ENCODE results near the gene CCDC17. TPM values are rescaled to one million over a fixed set of nuclear protein-coding genes. Genes with fewer than 3 reads are reported as not detected.

The CCDC17 gene
- total RNA-seq, 2 donors from 2014 or later, result 1.3 to 3.8 TPM

DNA sequence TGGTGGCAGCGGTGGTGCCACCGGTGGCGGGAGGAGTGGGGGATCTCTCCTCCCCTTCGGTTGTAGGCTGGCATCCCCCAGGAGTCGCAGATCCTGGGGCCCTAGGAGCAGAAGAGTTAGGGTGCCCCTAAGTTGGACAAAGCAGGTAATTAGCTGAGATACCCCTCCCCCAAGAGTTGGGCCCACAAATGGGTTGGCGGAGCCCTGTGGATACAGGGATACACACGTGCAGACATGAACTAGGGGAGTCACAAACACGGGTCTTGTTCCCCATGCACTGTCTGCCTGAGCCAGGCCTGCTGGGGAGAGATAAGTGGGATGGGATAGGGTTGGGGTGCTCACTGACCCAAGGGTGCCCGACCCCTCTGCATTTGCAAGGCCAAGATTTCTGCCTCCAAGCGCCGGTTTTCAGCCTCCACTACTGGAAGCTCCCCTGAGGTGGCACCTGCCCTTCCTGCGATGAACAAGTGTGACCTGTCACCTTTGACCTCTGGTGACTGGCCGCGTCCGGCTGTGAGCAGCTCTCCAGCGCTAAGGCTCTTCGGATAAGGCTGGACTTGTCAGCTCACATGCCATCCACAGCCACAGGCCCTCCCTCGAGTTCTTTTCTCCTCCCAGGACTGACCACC lies 1.8 kb downstream of the CCDC17 start:
- Histone ChIP-seq H3K27me3 (replicated peaks; ENCODE audit: insufficient read depth) (no peaks in the 10 kb centered on the region), H3K4me3 (no peak overlapping the region), H3K27ac (peak overlapping the region in 1 of 2 donors; percentile 63), H3K36me3 (peaks cover 4 to 5% of the 10 kb centered on the region in 2 donors), H3K9me3 (no peaks in the 10 kb centered on the region), H3K4me1 (replicated peaks) (no peaks in the 10 kb centered on the region)
- no peak for TF ChIP-seq POLR2A (IDR thresholded peaks at IDR 0.05)
- no peak for TF ChIP-seq POLR2AphosphoS5 (IDR thresholded peaks at IDR 0.05)
- TF ChIP-seq, protein P1, sequence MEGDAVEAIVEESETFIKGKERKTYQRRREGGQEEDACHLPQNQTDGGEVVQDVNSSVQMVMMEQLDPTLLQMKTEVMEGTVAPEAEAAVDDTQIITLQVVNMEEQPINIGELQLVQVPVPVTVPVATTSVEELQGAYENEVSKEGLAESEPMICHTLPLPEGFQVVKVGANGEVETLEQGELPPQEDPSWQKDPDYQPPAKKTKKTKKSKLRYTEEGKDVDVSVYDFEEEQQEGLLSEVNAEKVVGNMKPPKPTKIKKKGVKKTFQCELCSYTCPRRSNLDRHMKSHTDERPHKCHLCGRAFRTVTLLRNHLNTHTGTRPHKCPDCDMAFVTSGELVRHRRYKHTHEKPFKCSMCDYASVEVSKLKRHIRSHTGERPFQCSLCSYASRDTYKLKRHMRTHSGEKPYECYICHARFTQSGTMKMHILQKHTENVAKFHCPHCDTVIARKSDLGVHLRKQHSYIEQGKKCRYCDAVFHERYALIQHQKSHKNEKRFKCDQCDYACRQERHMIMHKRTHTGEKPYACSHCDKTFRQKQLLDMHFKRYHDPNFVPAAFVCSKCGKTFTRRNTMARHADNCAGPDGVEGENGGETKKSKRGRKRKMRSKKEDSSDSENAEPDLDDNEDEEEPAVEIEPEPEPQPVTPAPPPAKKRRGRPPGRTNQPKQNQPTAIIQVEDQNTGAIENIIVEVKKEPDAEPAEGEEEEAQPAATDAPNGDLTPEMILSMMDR (IDR thresholded peaks at IDR 0.05), result no peak
- no peak for DNase-seq (ENCODE audit: low spot score)
- intact Hi-C loops (cut with DNase I), result no loop called here
- WGBS, result 68% methylated on average over 18 of the region's 18 CpGs

GRCh38 chr1:45621501-45621836 lies 2.4 kb downstream of the CCDC17 start:
- DNase-seq (ENCODE audit: low spot score), result no peak
- 51% methylated on average over 3 of the region's 3 CpGs for WGBS

DNA sequence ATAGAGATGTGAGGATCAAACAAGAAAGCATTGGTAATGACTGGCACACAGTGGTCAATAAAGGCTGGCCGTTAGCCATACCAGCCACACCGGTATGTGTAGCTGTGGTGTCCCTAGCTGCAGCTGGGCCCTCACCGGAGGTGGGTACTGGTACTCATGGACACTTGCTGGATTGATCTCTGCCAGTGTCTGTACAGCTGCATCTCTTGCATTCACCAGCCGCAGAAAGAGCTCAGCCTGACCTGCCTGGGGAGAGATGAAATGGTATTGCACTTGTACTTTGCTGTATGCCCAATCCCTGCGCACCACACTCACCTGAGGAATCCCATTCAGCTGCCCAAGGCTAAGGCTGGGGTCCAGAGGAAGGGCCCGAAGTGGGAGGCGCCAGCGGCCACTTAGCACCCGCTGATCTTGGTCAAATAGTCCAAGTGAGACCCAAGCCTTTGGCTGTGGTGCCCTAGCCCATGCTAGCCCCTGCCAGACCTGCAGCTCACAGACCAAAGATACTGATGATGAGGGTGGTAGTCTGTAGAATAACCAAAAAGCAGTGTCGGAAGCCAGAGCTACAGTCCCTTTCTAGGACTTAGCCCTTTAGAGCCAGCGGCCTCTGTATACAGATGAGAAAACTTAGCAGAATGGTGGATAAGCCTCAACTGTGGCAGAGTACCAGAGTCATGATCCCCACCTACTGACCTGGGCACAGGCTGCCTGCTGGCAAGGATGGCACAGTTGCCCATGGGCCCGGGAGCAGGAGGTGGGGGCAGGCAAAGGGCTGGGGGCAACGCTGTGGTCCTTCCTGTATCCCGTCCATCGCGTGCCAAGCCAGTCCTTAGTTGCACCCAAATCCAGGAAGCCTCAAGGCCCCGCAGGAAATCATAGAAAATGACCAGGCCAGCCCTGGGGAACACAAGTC lies 3.0 kb downstream of the CCDC17 start:
- TF ChIP-seq, protein P1 (IDR thresholded peaks at IDR 0.05), result no peak
- Histone ChIP-seq H3K27ac (peak overlapping the region; percentile 30 to 63), H3K4me3 (no peak overlapping the region), H3K9me3 (no peaks in the 10 kb centered on the region), H3K4me1 (replicated peaks) (no peaks in the 10 kb centered on the region), H3K36me3 (peaks cover 7 to 16% of the 10 kb centered on the region in 2 donors), H3K27me3 (replicated peaks; ENCODE audit: insufficient read depth) (no peaks in the 10 kb centered on the region)
- intact Hi-C loops (cut with DNase I), result no loop called here
- DNase-seq (ENCODE audit: low spot score), result no peak
- 89% methylated on average over 17 of the region's 17 CpGs for WGBS

More at GRCh38 chr1:45621501-45621836, 2.4 kb downstream of the CCDC17 start:
- Histone ChIP-seq H3K4me1 (replicated peaks) (no peaks in the 10 kb centered on the region), H3K36me3 (peaks cover 4 to 10% of the 10 kb centered on the region in 2 donors), H3K9me3 (no peaks in the 10 kb centered on the region), H3K4me3 (no peak overlapping the region), H3K27me3 (replicated peaks; ENCODE audit: insufficient read depth) (no peaks in the 10 kb centered on the region), H3K27ac (peak overlapping the region in 1 of 2 donors; percentile 63)
- intact Hi-C loops (cut with DNase I), result no loop called here
- TF ChIP-seq, protein P1 (IDR thresholded peaks at IDR 0.05), result no peak
- TF ChIP-seq POLR2AphosphoS5 (IDR thresholded peaks at IDR 0.05) (no peak), POLR2A (IDR thresholded peaks at IDR 0.05) (no peak)

GRCh38 chr1:45619149-45619921 lies 4.5 kb downstream of the CCDC17 start:
- Histone ChIP-seq H3K27ac (peak overlapping the region in 1 of 2 donors; percentile 63), H3K4me1 (replicated peaks) (no peaks in the 10 kb centered on the region)

DNA sequence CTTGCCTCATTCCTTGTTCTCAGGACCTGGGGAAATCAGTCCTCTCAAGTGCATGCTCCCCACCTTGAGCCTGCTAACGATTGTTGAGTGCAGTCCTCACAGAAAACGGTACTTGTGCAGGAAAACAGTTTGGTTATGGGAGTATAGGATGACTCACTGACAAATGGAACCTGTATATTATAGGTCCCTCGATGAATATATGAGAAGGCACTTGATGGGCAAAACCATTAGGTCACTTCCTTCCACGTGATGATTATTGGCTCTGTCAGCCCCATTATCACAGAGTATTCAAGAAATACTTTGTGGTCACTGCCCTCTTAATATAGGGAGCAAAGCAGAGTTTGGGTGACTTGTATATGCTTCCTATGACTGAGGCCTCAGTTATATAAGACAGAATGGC lies 6.2 kb downstream of the CCDC17 start:
- 81% methylated on average over 4 of the region's 4 CpGs for WGBS
- peaks cover 7 to 27% of the 10 kb centered on the region in 2 donors for H3K36me3 ChIP-seq
- H3K27me3 ChIP-seq (replicated peaks; ENCODE audit: insufficient read depth), result no peaks in the 10 kb centered on the region
- intact Hi-C loops (cut with DNase I), result no loop called here
- TF ChIP-seq POLR2AphosphoS5 (IDR thresholded peaks at IDR 0.05) (no peak), POLR2A (IDR thresholded peaks at IDR 0.05) (no peak)
- TF ChIP-seq, protein P1 (IDR thresholded peaks at IDR 0.05), result no peak
- H3K27ac ChIP-seq, result no peak overlapping the region
- no peaks in the 10 kb centered on the region for H3K4me1 ChIP-seq (replicated peaks)
- no peak for DNase-seq (ENCODE audit: low spot score)
- no peaks in the 10 kb centered on the region for H3K9me3 ChIP-seq
- H3K4me3 ChIP-seq, result no peak overlapping the region

More at GRCh38 chr1:45619149-45619921, 4.5 kb downstream of the CCDC17 start:
- DNase-seq (ENCODE audit: low spot score), result no peak
- intact Hi-C loops (cut with DNase I), result no loop called here
- TF ChIP-seq POLR2A (IDR thresholded peaks at IDR 0.05) (no peak), POLR2AphosphoS5 (IDR thresholded peaks at IDR 0.05) (peak; percentile 53)
- WGBS, result 60% methylated on average over 8 of the region's 8 CpGs
- H3K9me3 ChIP-seq, result no peaks in the 10 kb centered on the region
- H3K27me3 ChIP-seq (replicated peaks; ENCODE audit: insufficient read depth), result no peaks in the 10 kb centered on the region
- H3K36me3 ChIP-seq, result peaks cover 7 to 27% of the 10 kb centered on the region in 2 donors
- no peak overlapping the region for H3K4me3 ChIP-seq
